ENCODE measurements around the gene NUP93.

Gene NUP93

DNA sequence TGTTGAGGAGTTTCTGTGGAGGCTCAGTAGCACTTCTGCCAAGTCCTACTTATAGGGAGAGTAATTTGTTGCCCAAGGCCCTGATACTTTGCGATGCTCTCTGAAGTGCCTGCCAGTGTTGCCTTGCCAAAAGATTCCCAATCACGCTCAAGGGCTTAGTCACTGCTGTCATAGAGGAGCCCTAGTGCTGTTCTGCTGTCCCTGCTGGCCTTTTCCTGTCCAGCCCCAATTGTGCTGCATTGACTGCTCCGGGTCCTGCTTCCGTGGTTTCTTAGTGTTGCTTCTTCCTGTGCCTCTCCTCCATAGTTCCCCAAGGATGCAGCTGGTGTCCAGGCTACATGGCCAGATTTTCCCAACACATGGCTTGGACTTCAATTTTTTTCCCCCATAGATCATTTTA, 13.9 kb downstream of the NUP93 start:
- no peak for DNase-seq (ENCODE audit: low spot score)

- no peak for DNase-seq (ENCODE audit: low spot score)
Observed at GRCh38 chr16:56744996-56745640, 15.2 kb downstream of the NUP93 start.

- DNase-seq (ENCODE audit: low spot score), result no peak
Observed at GRCh38 chr16:56747486-56748045, 17.6 kb downstream of the NUP93 start.

DNA sequence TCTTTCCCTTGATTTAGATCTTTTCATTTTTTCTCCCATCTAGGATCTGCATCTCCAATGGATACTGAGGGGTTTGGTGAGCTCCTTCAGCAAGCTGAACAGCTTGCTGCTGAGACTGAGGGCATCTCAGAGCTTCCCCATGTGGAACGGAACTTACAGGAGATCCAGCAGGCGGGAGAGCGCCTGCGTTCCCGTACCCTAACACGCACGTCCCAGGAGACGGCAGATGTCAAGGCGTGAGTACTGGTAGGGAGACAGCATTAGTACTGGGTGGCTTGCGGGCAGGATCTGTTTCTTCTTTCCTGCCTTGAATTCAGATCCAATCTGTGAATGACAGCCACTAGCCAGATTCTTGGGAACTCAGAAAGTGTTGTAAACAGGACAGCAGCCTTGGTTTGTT, 18.3 kb downstream of the NUP93 start:
- DNase-seq (ENCODE audit: low spot score), result no peak

DNA sequence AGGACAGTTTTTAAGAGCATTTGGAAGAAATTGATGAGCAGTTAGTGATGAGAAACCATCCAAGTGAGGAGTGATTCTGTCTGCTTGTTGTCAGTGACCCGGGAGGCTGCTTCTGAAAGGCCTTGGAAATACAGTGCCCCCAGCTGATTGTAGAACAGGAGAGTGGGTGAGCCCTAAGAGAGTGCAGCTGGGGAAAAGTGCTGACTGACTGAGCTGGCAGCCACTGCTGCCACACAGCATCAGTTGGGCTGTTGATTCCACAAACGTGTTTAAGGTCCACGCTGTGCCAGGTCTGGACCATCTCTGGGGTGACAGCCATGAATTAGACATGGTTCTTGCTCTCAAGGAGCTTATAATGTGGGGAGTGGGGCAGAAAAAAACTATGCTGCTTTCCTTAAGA, 18.9 kb downstream of the NUP93 start:
- DNase-seq (ENCODE audit: low spot score), result no peak

DNA sequence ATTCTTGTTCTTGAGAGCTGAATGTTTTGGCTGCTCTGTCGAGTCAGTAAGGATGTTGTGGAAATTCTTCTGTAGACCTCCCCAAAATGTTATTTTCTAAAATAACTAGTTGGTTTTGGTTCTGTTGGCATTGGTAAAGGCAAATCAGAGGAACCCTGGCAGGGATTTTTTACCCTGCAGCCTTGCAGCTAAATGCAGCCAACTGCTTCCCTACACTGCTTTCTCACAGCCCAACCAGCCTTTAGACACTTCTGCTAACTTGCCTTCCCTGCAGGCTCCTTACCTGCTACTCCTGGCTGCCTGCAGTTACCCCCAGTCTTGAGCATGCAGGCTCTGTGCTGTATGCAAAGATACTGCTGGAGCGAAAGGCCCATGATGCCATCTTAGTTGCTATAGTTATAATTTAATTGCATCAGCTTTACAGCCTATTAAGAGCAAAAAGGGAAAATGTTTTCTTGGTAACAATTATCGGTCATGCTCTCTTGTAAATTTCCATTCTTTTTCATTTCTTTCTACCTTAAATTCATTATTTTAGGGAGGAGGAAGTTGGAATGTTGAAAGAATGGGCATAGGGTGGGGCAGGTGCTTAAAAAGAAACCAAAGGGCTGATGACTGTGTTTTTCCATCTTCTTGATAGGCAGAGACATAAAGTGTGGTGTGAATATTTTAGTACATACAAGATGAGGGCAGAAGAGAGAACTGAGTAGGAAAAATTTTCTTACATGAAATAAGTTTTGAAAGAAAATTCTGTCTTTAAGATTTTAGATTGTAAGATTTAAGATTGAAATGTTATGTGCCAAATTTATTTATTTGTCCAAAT, 20.0 kb downstream of the NUP93 start:
- no peak for DNase-seq (ENCODE audit: low spot score)

DNA sequence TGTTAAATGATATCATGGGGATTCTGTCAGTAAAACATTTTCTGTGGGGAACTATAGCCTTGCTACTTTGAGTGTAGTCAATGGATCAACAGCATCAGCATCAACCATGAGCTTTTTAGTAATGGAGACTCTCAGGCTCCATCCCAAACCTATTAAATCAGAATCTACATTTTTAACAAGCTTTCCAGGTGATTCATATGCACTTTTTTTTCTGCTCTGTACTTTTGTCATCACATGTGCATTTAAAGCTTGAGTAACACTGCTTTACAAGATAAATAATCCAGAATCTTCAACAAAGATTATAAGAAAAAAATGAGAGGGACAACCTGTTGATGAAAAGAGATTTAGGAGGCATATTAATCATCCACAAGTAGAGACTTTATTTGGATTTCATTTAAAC, 23.5 kb downstream of the NUP93 start:
- DNase-seq (ENCODE audit: low spot score), result no peak

- DNase-seq (ENCODE audit: low spot score), result no peak
Observed at GRCh38 chr16:56755038-56755437, 25.1 kb downstream of the NUP93 start.

- no peak for DNase-seq (ENCODE audit: low spot score)
Observed at GRCh38 chr16:56758432-56758831, 28.5 kb downstream of the NUP93 start.

GRCh38 chr16:56758930-56759329, 29.0 kb downstream of the NUP93 start:
- no peak for DNase-seq (ENCODE audit: low spot score)

DNA sequence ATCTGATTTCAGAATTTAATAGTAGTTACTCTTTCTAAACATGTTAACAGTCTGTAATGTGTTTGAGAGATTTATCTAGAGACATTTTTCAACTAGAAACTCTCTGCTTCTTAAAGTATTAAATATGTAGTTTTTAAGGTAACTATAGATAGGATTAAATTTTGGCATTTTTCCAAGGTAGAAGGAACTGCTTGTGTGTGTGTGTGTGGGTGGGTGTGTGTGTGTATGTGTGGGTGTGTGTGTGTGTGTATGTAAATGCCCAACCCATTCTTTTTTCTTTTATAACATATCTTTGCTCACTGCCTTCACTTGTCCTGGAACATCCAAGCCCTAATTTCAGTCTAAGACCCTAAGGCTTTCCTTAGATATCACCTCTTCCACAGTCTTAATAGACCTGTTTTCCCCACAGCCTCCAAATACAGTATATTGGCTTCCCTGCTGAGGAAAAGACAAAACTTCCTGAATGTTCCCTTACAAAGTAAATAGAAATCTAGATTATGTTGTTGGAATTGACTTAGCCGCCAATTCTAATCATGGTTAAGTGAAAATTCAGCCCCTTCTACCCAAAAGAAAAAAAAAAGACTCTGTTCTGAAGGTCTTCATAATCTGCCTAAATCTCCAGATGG, 33.5 kb downstream of the NUP93 start:
- no peak for DNase-seq (ENCODE audit: low spot score)

DNA sequence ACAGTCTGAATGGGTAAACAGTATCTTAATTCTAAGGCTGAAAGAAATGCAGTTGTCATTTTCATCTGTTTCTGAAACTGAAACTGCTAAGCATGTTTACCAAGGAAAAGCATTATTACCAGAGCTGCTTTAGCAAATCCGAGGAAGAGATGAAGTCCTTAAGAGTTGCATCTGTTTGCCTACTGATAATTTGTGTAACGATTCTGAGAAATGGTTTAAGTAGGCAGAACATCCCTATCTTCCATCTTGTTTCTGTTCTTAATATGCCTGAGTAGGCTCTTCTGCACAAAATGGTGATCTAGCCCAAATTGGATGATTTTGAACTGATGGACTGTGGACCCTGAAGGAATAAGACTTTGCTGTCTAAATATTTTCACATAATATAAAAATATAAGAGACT, 34.9 kb downstream of the NUP93 start:
- no peak for DNase-seq (ENCODE audit: low spot score)

DNA sequence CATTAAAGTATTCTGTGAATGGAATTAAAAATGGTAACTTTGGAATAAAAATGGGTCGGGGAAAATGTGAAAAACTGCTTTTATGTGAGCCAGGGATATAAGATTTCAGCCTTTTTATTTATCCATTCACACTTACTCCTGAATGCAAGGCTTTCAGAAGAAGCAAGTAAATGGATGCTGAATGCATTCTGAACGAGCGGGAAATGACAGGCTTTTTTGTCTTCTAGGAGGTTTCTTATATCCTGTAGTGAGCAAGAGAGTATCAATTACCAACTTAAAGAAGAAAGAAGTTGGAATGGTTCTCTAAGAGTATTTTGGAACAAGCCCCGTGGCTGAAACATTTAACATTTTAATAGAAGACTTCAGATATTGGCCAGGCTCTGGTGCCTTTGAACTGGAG, 36.0 kb downstream of the NUP93 start:
- DNase-seq (ENCODE audit: low spot score), result no peak

DNA sequence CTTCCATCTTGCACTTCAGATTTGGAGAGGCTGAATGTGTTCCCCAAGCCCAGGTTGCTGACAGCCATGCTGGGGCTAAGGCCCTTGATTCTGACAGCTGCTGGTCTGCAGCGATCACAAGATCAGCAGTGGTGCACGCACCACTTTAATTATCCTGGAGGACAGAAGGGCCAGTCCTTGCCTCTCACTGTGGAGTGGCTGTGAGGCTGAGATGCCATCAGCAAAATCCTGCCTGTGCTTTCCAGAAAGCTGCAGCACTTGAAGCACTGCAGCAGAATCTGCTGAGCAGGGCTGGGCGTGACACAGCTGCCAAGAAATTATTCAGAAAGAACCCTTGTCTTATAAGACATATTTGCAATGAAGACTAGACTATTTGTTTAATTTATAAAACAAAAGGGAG, 37.1 kb downstream of the NUP93 start:
- no peak for DNase-seq (ENCODE audit: low spot score)

GRCh38 chr16:56769677-56770076, 39.7 kb downstream of the NUP93 start:
- DNase-seq (ENCODE audit: low spot score), result no peak

GRCh38 chr16:56771558-56772279, 41.8 kb downstream of the NUP93 start:
- no peak for DNase-seq (ENCODE audit: low spot score)

DNA sequence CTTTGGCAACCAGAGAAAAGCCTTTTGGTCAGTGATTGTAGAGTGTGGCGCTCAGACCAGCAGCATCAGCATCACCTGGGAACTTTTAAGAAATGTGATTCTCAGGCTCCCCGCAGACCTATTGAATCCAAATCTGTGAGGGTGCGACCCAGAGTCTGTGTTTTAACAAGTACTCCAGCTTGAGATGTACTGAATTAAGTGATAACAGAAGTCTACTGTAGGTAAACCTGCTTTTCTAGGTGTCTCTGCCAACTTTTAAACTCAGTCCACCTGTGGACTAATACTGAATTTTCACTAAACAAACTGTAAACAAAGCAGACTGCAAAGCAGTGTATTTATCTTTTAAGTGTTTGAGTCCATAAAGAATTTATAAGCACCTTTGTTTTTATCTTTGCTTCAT, 43.6 kb downstream of the NUP93 start:
- DNase-seq (ENCODE audit: low spot score), result no peak

- no peak for DNase-seq (ENCODE audit: low spot score)
Observed at GRCh38 chr16:56774016-56774680, 44.2 kb downstream of the NUP93 start.

DNA sequence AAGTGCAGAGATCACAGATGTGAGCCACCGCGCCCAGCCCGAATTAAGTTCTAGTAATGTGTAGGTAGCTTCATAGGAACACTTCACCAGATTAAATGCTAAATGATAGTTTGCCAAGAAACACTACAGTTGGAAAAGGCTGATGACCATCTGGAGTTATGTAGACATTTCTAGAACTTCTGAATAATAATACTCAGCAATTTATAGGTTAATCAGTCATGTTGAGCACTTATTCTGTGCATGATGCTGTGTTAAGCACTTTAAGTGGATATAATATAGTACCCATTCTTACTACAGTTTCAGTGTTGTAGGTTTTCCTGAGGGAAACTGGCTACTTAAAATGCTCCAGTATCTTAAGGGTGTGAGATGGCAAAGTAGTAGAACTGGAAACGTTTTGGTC, 45.2 kb downstream of the NUP93 start:
- no peak for DNase-seq (ENCODE audit: low spot score)

DNA sequence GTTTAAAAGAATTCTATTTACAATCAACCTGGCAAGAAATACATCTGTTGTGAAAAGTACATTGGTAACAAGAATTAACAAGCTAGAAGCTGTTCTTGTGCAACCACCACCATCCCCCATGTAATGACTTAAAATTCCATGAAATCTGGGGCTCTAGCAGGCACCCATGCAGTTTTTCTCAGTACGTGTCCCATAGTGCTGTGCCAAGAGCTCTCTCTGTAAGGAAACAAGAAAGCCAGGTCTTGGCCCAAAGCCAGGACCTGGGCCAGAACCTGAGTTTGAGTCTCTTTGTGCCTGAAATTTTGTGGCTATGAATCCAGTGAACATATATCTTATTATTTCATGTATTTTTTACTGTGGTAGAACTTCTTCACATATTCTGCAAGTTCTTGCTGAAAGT, 46.6 kb downstream of the NUP93 start:
- no peak for DNase-seq (ENCODE audit: low spot score)

GRCh38 chr16:56777001-56777400, 47.1 kb downstream of the NUP93 start:
- DNase-seq (ENCODE audit: low spot score), result no peak

- DNase-seq (ENCODE audit: low spot score), result no peak
Observed at GRCh38 chr16:56777482-56777881, 47.6 kb downstream of the NUP93 start.
